Coronary artery (tissue), 2 donors: Measurements from ENCODE around the gene DLEC1.

Experiments
- DNase-seq: peaks from one replicate; pipeline ENCODE4 v3.0.0-alpha.2; 2017; ENCODE audit warnings: low spot score
- H3K27ac ChIP-seq, 2 donors: fragments of 200-600 bp; sonication (generic); one replicate each; pipeline ENCODE4 v1.5.1; 2016 to 2019
- H3K4me3 ChIP-seq: fragments of 200-600 bp; sonication (generic); 2 replicates; pipeline ENCODE4 v1.5.1; 2016; ENCODE audit warnings: mild to moderate bottlenecking, moderate library complexity
- CTCF ChIP-seq: fragments of 200-600 bp; sonication (generic); IDR thresholded peaks from one replicate; pipeline ENCODE4 v1.5.1; 2019; ENCODE audit warnings: antibody characterized with exemption

Gene DLEC1

GRCh38 chr3:38137615-38138348, 98.8 kb downstream of the DLEC1 start:
- peak overlapping the region; percentile 87 to 88 for H3K27ac ChIP-seq
- peak overlapping the region; percentile 88 for H3K4me3 ChIP-seq
- peak; percentile 78 for DNase-seq
- TF ChIP-seq CTCF: no peak

- H3K4me3 ChIP-seq: peak within 1 kb of the TSS; percentile 88
- H3K27ac ChIP-seq: peak within 1 kb of the TSS; percentile 87 to 88
- DNase-seq: peak; percentile 88
- no peak for TF ChIP-seq CTCF
Measured at GRCh38 chr3:38138349-38139190, 99.6 kb downstream of the DLEC1 start, which contains the start of gene MYD88. MYD88 (plus strand) TSS chr3:38138661; CDS start chr3:38138701, 40 bp downstream.

- Histone ChIP-seq H3K27ac (peak overlapping the region; percentile 87 to 88), H3K4me3 (peak overlapping the region; percentile 88)
- TF ChIP-seq CTCF: no peak
- no peak for DNase-seq
Measured at GRCh38 chr3:38139191-38139590, 100.2 kb downstream of the DLEC1 start.

GRCh38 chr3:38139652-38140051, 100.6 kb downstream of the DLEC1 start:
- no peak for TF ChIP-seq CTCF
- peak; percentile 62 for DNase-seq
- Histone ChIP-seq H3K4me3 (peak overlapping the region; percentile 88), H3K27ac (peak overlapping the region in 1 of 2 donors; percentile 87)

- Histone ChIP-seq H3K27ac (no peak overlapping the region), H3K4me3 (peak overlapping the region; percentile 88)
- TF ChIP-seq CTCF: no peak
- peak; percentile 62 for DNase-seq
Measured at GRCh38 chr3:38140326-38141172, 101.5 kb downstream of the DLEC1 start.

- TF ChIP-seq CTCF: no peak
- Histone ChIP-seq H3K4me3 (no peak overlapping the region), H3K27ac (no peak overlapping the region)
- DNase-seq: peak; percentile 64
Measured at GRCh38 chr3:38141173-38141951, 102.4 kb downstream of the DLEC1 start.
